ENCODE results near the gene SCFD2.
"Not testable (repeated sequence)": the region's sequence is repeated elsewhere in the genome, so short reads cannot be mapped to it uniquely, and the experiment has no call there.

Gene SCFD2

GRCh38 chr4:53152467-53152866 is 213.4 kb downstream of the SCFD2 start:
- Histone ChIP-seq H3K9ac (ENCODE audit: low read depth, low read length) (no peak overlapping the region), H3K4me1 (ENCODE audit: control insufficient read depth, insufficient read depth, low read length) (peaks cover 4% of the 10 kb centered on the region), H3K36me3 (ENCODE audit: insufficient read depth, low read length) (no peaks in the 10 kb centered on the region), H3K4me3 (ENCODE audit: low read length) (no peak overlapping the region), H3K4me2 (ENCODE audit: low read length) (no peak overlapping the region), H3K27me3 (ENCODE audit: control insufficient read depth, insufficient read depth, low read length) (no peaks in the 10 kb centered on the region), H3K9me3 (replicated peaks; ENCODE audit: low read length) (no peaks in the 10 kb centered on the region)

- H3K9ac ChIP-seq (ENCODE audit: low read depth, low read length): no peak overlapping the region
- H3K36me3 ChIP-seq (ENCODE audit: insufficient read depth, low read length): no peaks in the 10 kb centered on the region
- H3K9me3 ChIP-seq (replicated peaks; ENCODE audit: low read length): no peaks in the 10 kb centered on the region
- peaks cover 4% of the 10 kb centered on the region for H3K4me1 ChIP-seq (ENCODE audit: control insufficient read depth, insufficient read depth, low read length)
- no peaks in the 10 kb centered on the region for H3K27me3 ChIP-seq (ENCODE audit: control insufficient read depth, insufficient read depth, low read length)
- no peak overlapping the region for H3K4me3 ChIP-seq (ENCODE audit: low read length)
- H3K4me2 ChIP-seq (ENCODE audit: low read length): no peak overlapping the region
These were observed 214.4 kb downstream of the SCFD2 start for GRCh38 chr4:53151489-53151788.

GRCh38 chr4:53150631-53151488 is 215.0 kb downstream of the SCFD2 start:
- Histone ChIP-seq H3K9ac (ENCODE audit: low read depth, low read length) (no peak overlapping the region), H3K4me3 (ENCODE audit: low read length) (no peak overlapping the region), H3K9me3 (replicated peaks; ENCODE audit: low read length) (no peaks in the 10 kb centered on the region), H3K27me3 (ENCODE audit: control insufficient read depth, insufficient read depth, low read length) (no peaks in the 10 kb centered on the region), H3K4me1 (ENCODE audit: control insufficient read depth, insufficient read depth, low read length) (peaks cover 4% of the 10 kb centered on the region), H3K4me2 (ENCODE audit: low read length) (no peak overlapping the region), H3K36me3 (ENCODE audit: insufficient read depth, low read length) (no peaks in the 10 kb centered on the region)

- Histone ChIP-seq H3K9me3 (replicated peaks; ENCODE audit: low read length) (no peaks in the 10 kb centered on the region), H3K4me2 (ENCODE audit: low read length) (no peak overlapping the region), H3K4me1 (ENCODE audit: control insufficient read depth, insufficient read depth, low read length) (peaks cover 4% of the 10 kb centered on the region), H3K4me3 (ENCODE audit: low read length) (no peak overlapping the region), H3K27me3 (ENCODE audit: control insufficient read depth, insufficient read depth, low read length) (no peaks in the 10 kb centered on the region), H3K9ac (ENCODE audit: low read depth, low read length) (no peak overlapping the region), H3K36me3 (ENCODE audit: insufficient read depth, low read length) (no peaks in the 10 kb centered on the region)
These were observed 218.2 kb downstream of the SCFD2 start for GRCh38 chr4:53147711-53148110.

GRCh38 chr4:53147197-53147596 is 218.7 kb downstream of the SCFD2 start:
- Histone ChIP-seq H3K36me3 (ENCODE audit: insufficient read depth, low read length) (no peaks in the 10 kb centered on the region), H3K27me3 (ENCODE audit: control insufficient read depth, insufficient read depth, low read length) (no peaks in the 10 kb centered on the region), H3K4me2 (ENCODE audit: low read length) (no peak overlapping the region), H3K9ac (ENCODE audit: low read depth, low read length) (no peak overlapping the region), H3K9me3 (replicated peaks; ENCODE audit: low read length) (no peaks in the 10 kb centered on the region), H3K4me1 (ENCODE audit: control insufficient read depth, insufficient read depth, low read length) (peaks cover 4% of the 10 kb centered on the region), H3K4me3 (ENCODE audit: low read length) (no peak overlapping the region)

GRCh38 chr4:53141308-53141707 is 224.6 kb downstream of the SCFD2 start:
- no peak overlapping the region for H3K9ac ChIP-seq (ENCODE audit: low read depth, low read length)

GRCh38 chr4:53139256-53139655 is 226.6 kb downstream of the SCFD2 start:
- H3K4me3 ChIP-seq (ENCODE audit: low read length); H3K36me3 ChIP-seq (ENCODE audit: insufficient read depth, low read length); H3K4me2 ChIP-seq (ENCODE audit: low read length); H3K9ac ChIP-seq (ENCODE audit: low read depth, low read length); H3K9me3 ChIP-seq (replicated peaks; ENCODE audit: low read length); H3K4me1 ChIP-seq (ENCODE audit: control insufficient read depth, insufficient read depth, low read length); H3K27me3 ChIP-seq (ENCODE audit: control insufficient read depth, insufficient read depth, low read length): not testable (repeated sequence)

More at GRCh38 chr4:53141308-53141707, 224.6 kb downstream of the SCFD2 start:
- no peak overlapping the region for H3K4me3 ChIP-seq (ENCODE audit: low read length)
- no peaks in the 10 kb centered on the region for H3K27me3 ChIP-seq (ENCODE audit: control insufficient read depth, insufficient read depth, low read length)
- H3K4me1 ChIP-seq (ENCODE audit: control insufficient read depth, insufficient read depth, low read length): no peaks in the 10 kb centered on the region
- no peak overlapping the region for H3K4me2 ChIP-seq (ENCODE audit: low read length)
- no peaks in the 10 kb centered on the region for H3K9me3 ChIP-seq (replicated peaks; ENCODE audit: low read length)
- H3K36me3 ChIP-seq (ENCODE audit: insufficient read depth, low read length): no peaks in the 10 kb centered on the region

- H3K27me3 ChIP-seq (ENCODE audit: control insufficient read depth, insufficient read depth, low read length): no peaks in the 10 kb centered on the region
- no peak overlapping the region for H3K4me3 ChIP-seq (ENCODE audit: low read length)
- no peaks in the 10 kb centered on the region for H3K36me3 ChIP-seq (ENCODE audit: insufficient read depth, low read length)
- no peaks in the 10 kb centered on the region for H3K4me1 ChIP-seq (ENCODE audit: control insufficient read depth, insufficient read depth, low read length)
- no peak overlapping the region for H3K9ac ChIP-seq (ENCODE audit: low read depth, low read length)
- no peaks in the 10 kb centered on the region for H3K9me3 ChIP-seq (replicated peaks; ENCODE audit: low read length)
- no peak overlapping the region for H3K4me2 ChIP-seq (ENCODE audit: low read length)
These were observed 228.4 kb downstream of the SCFD2 start for GRCh38 chr4:53137468-53137867.

GRCh38 chr4:53136954-53137353 is 228.9 kb downstream of the SCFD2 start:
- no peaks in the 10 kb centered on the region for H3K4me1 ChIP-seq (ENCODE audit: control insufficient read depth, insufficient read depth, low read length)
- H3K4me3 ChIP-seq (ENCODE audit: low read length): no peak overlapping the region
- H3K27me3 ChIP-seq (ENCODE audit: control insufficient read depth, insufficient read depth, low read length): no peaks in the 10 kb centered on the region
- H3K4me2 ChIP-seq (ENCODE audit: low read length): no peak overlapping the region
- H3K36me3 ChIP-seq (ENCODE audit: insufficient read depth, low read length): no peaks in the 10 kb centered on the region
- no peaks in the 10 kb centered on the region for H3K9me3 ChIP-seq (replicated peaks; ENCODE audit: low read length)
- H3K9ac ChIP-seq (ENCODE audit: low read depth, low read length): no peak overlapping the region

- no peak overlapping the region for H3K4me2 ChIP-seq (ENCODE audit: low read length)
- no peaks in the 10 kb centered on the region for H3K27me3 ChIP-seq (ENCODE audit: control insufficient read depth, insufficient read depth, low read length)
- no peak overlapping the region for H3K9ac ChIP-seq (ENCODE audit: low read depth, low read length)
- no peaks in the 10 kb centered on the region for H3K9me3 ChIP-seq (replicated peaks; ENCODE audit: low read length)
- no peaks in the 10 kb centered on the region for H3K4me1 ChIP-seq (ENCODE audit: control insufficient read depth, insufficient read depth, low read length)
- H3K36me3 ChIP-seq (ENCODE audit: insufficient read depth, low read length): no peaks in the 10 kb centered on the region
- H3K4me3 ChIP-seq (ENCODE audit: low read length): no peak overlapping the region
These were observed 233.5 kb downstream of the SCFD2 start for GRCh38 chr4:53132132-53132891.

GRCh38 chr4:53131562-53131925 is 234.3 kb downstream of the SCFD2 start:
- H3K9ac ChIP-seq (ENCODE audit: low read depth, low read length): no peak overlapping the region
- no peaks in the 10 kb centered on the region for H3K36me3 ChIP-seq (ENCODE audit: insufficient read depth, low read length)
- no peaks in the 10 kb centered on the region for H3K4me1 ChIP-seq (ENCODE audit: control insufficient read depth, insufficient read depth, low read length)
- no peak overlapping the region for H3K4me2 ChIP-seq (ENCODE audit: low read length)
- H3K4me3 ChIP-seq (ENCODE audit: low read length): no peak overlapping the region
- H3K27me3 ChIP-seq (ENCODE audit: control insufficient read depth, insufficient read depth, low read length): no peaks in the 10 kb centered on the region
- H3K9me3 ChIP-seq (replicated peaks; ENCODE audit: low read length): no peaks in the 10 kb centered on the region
